ENCODE results near the gene CLGN. TPM values are rescaled to one million over a fixed set of nuclear protein-coding genes. Genes with fewer than 3 reads are reported as not detected.

Gene CLGN
- total RNA-seq, 1 experiment from 2014 or later = 9.6 TPM

DNA sequence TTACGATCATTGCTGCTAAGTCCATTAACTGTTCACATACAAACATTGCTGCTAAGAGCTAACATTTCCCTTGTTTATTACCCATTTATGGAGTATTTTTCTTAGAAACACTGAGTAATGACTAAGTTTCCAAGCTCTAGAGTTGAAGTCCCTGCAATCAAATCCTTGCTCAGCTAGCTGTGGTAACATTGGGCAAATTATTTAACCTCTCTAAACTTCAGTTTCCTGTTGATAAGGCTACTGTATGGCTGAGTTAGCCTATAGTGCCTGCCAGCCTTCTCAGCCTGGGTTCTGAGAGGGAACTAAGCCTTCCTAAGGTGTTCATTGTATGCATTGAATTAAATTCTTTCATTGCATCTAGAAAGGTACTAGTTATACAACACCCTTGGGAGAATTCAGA, 69.2 kb downstream of the CLGN start:
- CTCF ChIA-PET = no interaction called here
- Histone ChIP-seq H3K9ac (ENCODE audit: low read length) (no peak overlapping the region), H2AFZ (ENCODE audit: low read length) (no peak overlapping the region), H3K79me2 (ENCODE audit: low read length) (no peaks in the 10 kb centered on the region), H3K27me3 (ENCODE audit: low read length) (no peaks in the 10 kb centered on the region), H3K27ac (ENCODE audit: low read length) (no peak overlapping the region), H3K4me2 (ENCODE audit: low read length) (no peak overlapping the region), H3K9me2 (replicated peaks; ENCODE audit: low read length) (no peaks in the 10 kb centered on the region), H3F3A (ENCODE audit: low read length, unreplicated experiment) (no peaks in the 10 kb centered on the region), H4K20me1 (ENCODE audit: low read length) (no peaks in the 10 kb centered on the region), H3K4me1 (ENCODE audit: insufficient read depth, low read length) (no peaks in the 10 kb centered on the region), H3K4me3 (ENCODE audit: low read length) (no peak overlapping the region), H3K36me3 (ENCODE audit: low read depth, low read length) (no peaks in the 10 kb centered on the region; the same call in 1 of the 2 replicates), H3K9me3 (ENCODE audit: low read length) (no peaks in the 10 kb centered on the region)
- intact Hi-C loops (cut with micrococcal nuclease) = no loop called here
- POLR2A ChIA-PET (ENCODE audit: unreplicated experiment) = no interaction called here
- BruUV-seq (replicated peaks) = no TSS peak
- no peak for DNase-seq
- no peak for ATAC-seq
- TF ChIP-seq EZH2phosphoT487 (IDR thresholded peaks at IDR 0.05; ENCODE audit: borderline replicate concordance, low read length) = no peak
- no peak for TF ChIP-seq CTCF (conservative IDR thresholded peaks at IDR 0.05; ENCODE audit: low read depth, low read length)
- no peak for TF ChIP-seq EZH2 (IDR thresholded peaks at IDR 0.05; ENCODE audit: low read length, unreplicated experiment)

DNA sequence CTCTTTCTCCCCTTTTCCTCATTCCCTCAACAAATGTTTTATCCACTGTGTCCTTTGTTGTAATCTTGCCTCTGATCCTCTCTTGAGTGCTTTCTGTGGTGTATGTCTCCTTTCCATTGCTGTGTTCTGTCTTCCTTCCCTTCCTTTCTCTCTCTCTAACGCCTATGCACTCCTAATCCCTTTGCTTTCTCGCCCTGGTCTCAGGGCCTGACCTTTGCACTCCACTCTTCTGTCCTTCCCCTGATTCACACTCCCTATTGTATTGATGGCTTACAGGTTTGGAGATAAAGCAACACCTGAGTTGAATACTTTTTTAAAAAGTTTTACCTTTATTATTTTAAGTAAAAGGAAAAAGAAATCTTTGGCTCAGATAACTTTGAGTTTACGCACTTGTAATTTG, 69.6 kb downstream of the CLGN start:
- H3K9me2 ChIP-seq (replicated peaks; ENCODE audit: low read length) = no peaks in the 10 kb centered on the region
- no TSS peak for BruUV-seq (replicated peaks)
- ATAC-seq (no peak), DNase-seq (no peak)
- H3K9ac ChIP-seq (ENCODE audit: low read length) = no peak overlapping the region
- H4K20me1 ChIP-seq (ENCODE audit: low read length) = no peaks in the 10 kb centered on the region
- H3K36me3 ChIP-seq (ENCODE audit: low read depth, low read length) = no peaks in the 10 kb centered on the region; the same call in 1 of the 2 replicates
- H2AFZ ChIP-seq (ENCODE audit: low read length) = no peak overlapping the region
- intact Hi-C loops (cut with micrococcal nuclease) = no loop called here
- ChIA-PET POLR2A (ENCODE audit: unreplicated experiment) (no interaction called here), CTCF (no interaction called here)
- H3F3A ChIP-seq (ENCODE audit: low read length, unreplicated experiment) = no peaks in the 10 kb centered on the region
- H3K79me2 ChIP-seq (ENCODE audit: low read length) = no peaks in the 10 kb centered on the region
- H3K4me2 ChIP-seq (ENCODE audit: low read length) = no peak overlapping the region
- no peaks in the 10 kb centered on the region for H3K27me3 ChIP-seq (ENCODE audit: low read length)
- TF ChIP-seq CTCF (conservative IDR thresholded peaks at IDR 0.05; ENCODE audit: low read depth, low read length) (no peak), EZH2phosphoT487 (IDR thresholded peaks at IDR 0.05; ENCODE audit: borderline replicate concordance, low read length) (no peak)
- H3K4me1 ChIP-seq (ENCODE audit: insufficient read depth, low read length) = no peaks in the 10 kb centered on the region
- H3K27ac ChIP-seq (ENCODE audit: low read length) = no peak overlapping the region
- no peak overlapping the region for H3K4me3 ChIP-seq (ENCODE audit: low read length)
- no peaks in the 10 kb centered on the region for H3K9me3 ChIP-seq (ENCODE audit: low read length)

- Histone ChIP-seq H3K4me3 (ENCODE audit: low read length) (no peak overlapping the region), H3K9me3 (ENCODE audit: low read length) (no peaks in the 10 kb centered on the region), H3K4me2 (ENCODE audit: low read length) (no peak overlapping the region), H2AFZ (ENCODE audit: low read length) (no peak overlapping the region), H3K27ac (ENCODE audit: low read length) (no peak overlapping the region), H3K9me2 (replicated peaks; ENCODE audit: low read length) (no peaks in the 10 kb centered on the region), H3K9ac (ENCODE audit: low read length) (no peak overlapping the region), H3K36me3 (ENCODE audit: low read depth, low read length) (no peaks in the 10 kb centered on the region; the same call in 1 of the 2 replicates), H3K4me1 (ENCODE audit: insufficient read depth, low read length) (no peaks in the 10 kb centered on the region), H3K27me3 (ENCODE audit: low read length) (no peaks in the 10 kb centered on the region), H3K79me2 (ENCODE audit: low read length) (no peaks in the 10 kb centered on the region), H4K20me1 (ENCODE audit: low read length) (no peaks in the 10 kb centered on the region), H3F3A (ENCODE audit: low read length, unreplicated experiment) (no peaks in the 10 kb centered on the region)
- POLR2A ChIA-PET (ENCODE audit: unreplicated experiment) = no interaction called here
- CTCF ChIA-PET = no interaction called here
- intact Hi-C loops (cut with micrococcal nuclease) = no loop called here
- no peak for DNase-seq
- no peak for ATAC-seq
- no peak for TF ChIP-seq EZH2 (IDR thresholded peaks at IDR 0.05; ENCODE audit: low read length, unreplicated experiment)
- no peak for TF ChIP-seq EZH2phosphoT487 (IDR thresholded peaks at IDR 0.05; ENCODE audit: borderline replicate concordance, low read length)
- TF ChIP-seq CTCF (conservative IDR thresholded peaks at IDR 0.05; ENCODE audit: low read depth, low read length) = no peak
- BruUV-seq (replicated peaks) = no TSS peak
Observed at GRCh38 chr4:140355288-140355687, 72.2 kb downstream of the CLGN start.

Data from PC-3 (cell line).